SK-N-SH (cell line): ENCODE measurements around the gene CPLX3.

ENCODE experiments used
- EP300 ChIP-seq, 2 experiments: IDR thresholded peaks; 2 replicates each; pipeline versions ENCODE4 v1.4.0 to v1.6.1; 2012; ENCODE audit warnings: borderline replicate concordance in 1 of 2, low read depth in 1 of 2, low read length in 1 of 2
- EZH2phosphoT487 ChIP-seq: fragments of 200-600 bp; sonication (generic); IDR thresholded peaks from 2 replicates; pipeline ENCODE4 v1.6.1; 2017; ENCODE audit warnings: low read depth, mixed run types, mild to moderate bottlenecking, antibody characterized with exemption, moderate library complexity, borderline replicate concordance
- FOXM1 ChIP-seq: IDR thresholded peaks from 2 replicates; pipeline ENCODE4 v1.4.0; 2012; ENCODE audit warnings: low read depth, mild to moderate bottlenecking
- GABPA ChIP-seq: IDR thresholded peaks from 2 replicates; pipeline ENCODE4 v1.4.0; 2012; ENCODE audit warnings: low read depth, mild to moderate bottlenecking
- POLR2AphosphoS5 ChIP-seq: IDR thresholded peaks from 2 replicates; pipeline ENCODE4 v1.6.1; 2012; ENCODE audit warnings: low read depth, low read length
- REST ChIP-seq: IDR thresholded peaks from 2 replicates; pipeline ENCODE4 v1.6.1; 2012; ENCODE audit warnings: mild to moderate bottlenecking, low read depth, low read length, moderate library complexity
- SIN3A ChIP-seq: IDR thresholded peaks from 2 replicates; pipeline ENCODE4 v1.6.1; 2012; ENCODE audit warnings: low read depth, mild to moderate bottlenecking, low read length, moderate library complexity, borderline replicate concordance
- SMC3 ChIP-seq: IDR thresholded peaks from 2 replicates; pipeline ENCODE4 v1.6.1; 2012; ENCODE audit warnings: low read depth, low read length, improper control_type of control experiment
- TCF12 ChIP-seq: IDR thresholded peaks from 2 replicates; pipeline ENCODE4 v1.4.0; 2012
- USF2 ChIP-seq: fragments of 150-350 bp; IDR thresholded peaks from 2 replicates; pipeline ENCODE4 v1.6.1; 2017; ENCODE audit warnings: antibody characterized with exemption, low read length, low read depth, borderline replicate concordance
- TF ChIP-seq, protein P1 (sequence below): fragments of 200-600 bp; sonication (generic); IDR thresholded peaks from 2 replicates; pipeline ENCODE4 v1.6.1; 2017; ENCODE audit warnings: antibody characterized with exemption, mild to moderate bottlenecking, moderate library complexity

- no peak for TF ChIP-seq REST
- TF ChIP-seq GABPA = no peak
- no peak for TF ChIP-seq FOXM1
- TF ChIP-seq SMC3 = no peak
- TF ChIP-seq EZH2phosphoT487 = no peak
- no peak for TF ChIP-seq TCF12
- TF ChIP-seq, protein P1, sequence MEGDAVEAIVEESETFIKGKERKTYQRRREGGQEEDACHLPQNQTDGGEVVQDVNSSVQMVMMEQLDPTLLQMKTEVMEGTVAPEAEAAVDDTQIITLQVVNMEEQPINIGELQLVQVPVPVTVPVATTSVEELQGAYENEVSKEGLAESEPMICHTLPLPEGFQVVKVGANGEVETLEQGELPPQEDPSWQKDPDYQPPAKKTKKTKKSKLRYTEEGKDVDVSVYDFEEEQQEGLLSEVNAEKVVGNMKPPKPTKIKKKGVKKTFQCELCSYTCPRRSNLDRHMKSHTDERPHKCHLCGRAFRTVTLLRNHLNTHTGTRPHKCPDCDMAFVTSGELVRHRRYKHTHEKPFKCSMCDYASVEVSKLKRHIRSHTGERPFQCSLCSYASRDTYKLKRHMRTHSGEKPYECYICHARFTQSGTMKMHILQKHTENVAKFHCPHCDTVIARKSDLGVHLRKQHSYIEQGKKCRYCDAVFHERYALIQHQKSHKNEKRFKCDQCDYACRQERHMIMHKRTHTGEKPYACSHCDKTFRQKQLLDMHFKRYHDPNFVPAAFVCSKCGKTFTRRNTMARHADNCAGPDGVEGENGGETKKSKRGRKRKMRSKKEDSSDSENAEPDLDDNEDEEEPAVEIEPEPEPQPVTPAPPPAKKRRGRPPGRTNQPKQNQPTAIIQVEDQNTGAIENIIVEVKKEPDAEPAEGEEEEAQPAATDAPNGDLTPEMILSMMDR = no peak
- no peak for TF ChIP-seq EP300 (IDR thresholded peaks at IDR 0.05; ENCODE audit: borderline replicate concordance in 1 of 2, low read depth in 1 of 2, low read length in 1 of 2)
- no peak for TF ChIP-seq USF2
- TF ChIP-seq POLR2AphosphoS5 = no peak
- no peak for TF ChIP-seq SIN3A
Observed at GRCh38 chr15:74825866-74826265, 561 bp upstream of the CPLX3 start.
